ENCODE data around the gene PDCD2L. TPM values are rescaled to one million over a fixed set of nuclear protein-coding genes. Genes with fewer than 3 reads are reported as not detected.

Gene PDCD2L
- polyA plus RNA-seq, 1 experiment, result 9.3 TPM

GRCh38 chr19:34370983-34371382 lies 33.2 kb upstream of the PDCD2L start:
- no peak for TF ChIP-seq CTCF (IDR thresholded peaks at IDR 0.05; ENCODE audit: insufficient read depth, low read depth, low read length)
- H3K36me3 ChIP-seq (ENCODE audit: control insufficient read depth, insufficient read depth, low read length), result peaks cover 38% of the 10 kb centered on the region
- no peaks in the 10 kb centered on the region for H3K27me3 ChIP-seq (ENCODE audit: control insufficient read depth, insufficient read depth, low read length)
- H3K4me3 ChIP-seq (ENCODE audit: low read depth, low read length), result no peak overlapping the region
- DNase-seq (ENCODE audit: low read depth), result no peak
- ChIA-PET CTCF (no interaction called here), POLR2A (no interaction called here)

GRCh38 chr19:34373601-34374288 lies 30.5 kb upstream of the PDCD2L start:
- Histone ChIP-seq H3K36me3 (ENCODE audit: control insufficient read depth, insufficient read depth, low read length) (peaks cover 35% of the 10 kb centered on the region), H3K27me3 (ENCODE audit: control insufficient read depth, insufficient read depth, low read length) (no peaks in the 10 kb centered on the region), H3K4me3 (ENCODE audit: low read depth, low read length) (no peak overlapping the region)
- no peak for TF ChIP-seq CTCF (IDR thresholded peaks at IDR 0.05; ENCODE audit: insufficient read depth, low read depth, low read length)
- DNase-seq (ENCODE audit: low read depth), result no peak
- ChIA-PET POLR2A (no interaction called here), CTCF (no interaction called here)

GRCh38 chr19:34375598-34375997 lies 28.6 kb upstream of the PDCD2L start:
- no peak for TF ChIP-seq CTCF (IDR thresholded peaks at IDR 0.05; ENCODE audit: insufficient read depth, low read depth, low read length)
- Histone ChIP-seq H3K36me3 (ENCODE audit: control insufficient read depth, insufficient read depth, low read length) (peaks cover 40% of the 10 kb centered on the region), H3K27me3 (ENCODE audit: control insufficient read depth, insufficient read depth, low read length) (no peaks in the 10 kb centered on the region), H3K4me3 (ENCODE audit: low read depth, low read length) (no peak overlapping the region)
- DNase-seq (ENCODE audit: low read depth), result no peak
- ChIA-PET CTCF (no interaction called here), POLR2A (no interaction called here)

- ChIA-PET POLR2A (no interaction called here), CTCF (no interaction called here)
- no peak for TF ChIP-seq CTCF (IDR thresholded peaks at IDR 0.05; ENCODE audit: insufficient read depth, low read depth, low read length)
- Histone ChIP-seq H3K27me3 (ENCODE audit: control insufficient read depth, insufficient read depth, low read length) (no peaks in the 10 kb centered on the region), H3K36me3 (ENCODE audit: control insufficient read depth, insufficient read depth, low read length) (peaks cover 72% of the 10 kb centered on the region), H3K4me3 (ENCODE audit: low read depth, low read length) (no peak overlapping the region)
- no peak for DNase-seq (ENCODE audit: low read depth)
Observed at GRCh38 chr19:34380639-34381241, 23.5 kb upstream of the PDCD2L start.

- ChIA-PET POLR2A (no interaction called here), CTCF (interaction anchor here (0.9 kb wide), 1 partner anchor 15 kb away, joined by 3 read pairs; no protein-coding TSS in a partner anchor)
- Histone ChIP-seq H3K36me3 (ENCODE audit: control insufficient read depth, insufficient read depth, low read length) (peaks cover 75% of the 10 kb centered on the region), H3K27me3 (ENCODE audit: control insufficient read depth, insufficient read depth, low read length) (no peaks in the 10 kb centered on the region), H3K4me3 (ENCODE audit: low read depth, low read length) (no peak overlapping the region)
- DNase-seq (ENCODE audit: low read depth), result no peak
- no peak for TF ChIP-seq CTCF (IDR thresholded peaks at IDR 0.05; ENCODE audit: insufficient read depth, low read depth, low read length)
Observed at GRCh38 chr19:34381399-34382251, 22.6 kb upstream of the PDCD2L start.
